ENCODE results near the gene HMGN1. TPM values are rescaled to one million over a fixed set of nuclear protein-coding genes. Genes with fewer than 3 reads are reported as not detected.

The HMGN1 gene
- total RNA-seq, 1 donor from 2014 or later: 116 TPM

GRCh38 chr21:39314143-39315027 lies 34.5 kb downstream of the HMGN1 start:
- ATAC-seq: peak; percentile 11
- DNase-seq (ENCODE audit: low spot score): peak; percentile 65
- intact Hi-C loops (cut with DNase I): no loop called here

DNA sequence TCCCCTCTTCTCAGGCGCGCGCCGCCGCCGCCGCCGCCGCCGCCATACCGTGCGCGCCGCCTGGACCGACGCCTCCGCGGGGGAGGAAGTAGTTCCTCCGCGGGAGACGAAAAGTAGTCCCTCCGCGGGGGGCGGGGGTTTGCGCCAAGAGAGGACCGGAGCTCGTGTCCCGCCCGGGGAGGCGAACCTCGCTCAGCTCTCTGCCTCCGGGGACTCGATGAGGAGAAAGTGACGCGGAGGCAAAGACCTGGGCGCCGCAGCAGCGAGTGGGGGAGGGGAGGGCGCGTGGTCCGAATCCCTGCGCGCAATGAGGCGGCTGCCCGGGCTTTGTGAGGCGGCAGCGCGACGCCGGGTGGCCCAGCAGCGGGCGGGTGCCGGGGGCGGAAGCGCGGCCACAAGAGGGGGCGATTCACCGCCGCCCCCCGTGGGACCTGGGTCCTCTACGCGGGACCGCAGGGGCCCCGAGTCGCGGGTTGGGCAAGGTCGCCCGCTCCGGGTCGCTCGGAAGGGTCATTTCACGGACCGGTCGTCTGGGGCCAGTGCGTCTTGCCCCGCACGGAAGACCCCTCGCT lies 35.2 kb downstream of the HMGN1 start, which contains the start of gene BRWD1:
Gene BRWD1, minus strand, starts transcription at position 62 of the 572 bp plus-strand sequence. CDS start 141 bp downstream, outside the sequence.
- intact Hi-C loops (cut with DNase I): no loop called here
- DNase-seq (ENCODE audit: low spot score): peak; percentile 89
- ATAC-seq: peak; percentile 78

DNA sequence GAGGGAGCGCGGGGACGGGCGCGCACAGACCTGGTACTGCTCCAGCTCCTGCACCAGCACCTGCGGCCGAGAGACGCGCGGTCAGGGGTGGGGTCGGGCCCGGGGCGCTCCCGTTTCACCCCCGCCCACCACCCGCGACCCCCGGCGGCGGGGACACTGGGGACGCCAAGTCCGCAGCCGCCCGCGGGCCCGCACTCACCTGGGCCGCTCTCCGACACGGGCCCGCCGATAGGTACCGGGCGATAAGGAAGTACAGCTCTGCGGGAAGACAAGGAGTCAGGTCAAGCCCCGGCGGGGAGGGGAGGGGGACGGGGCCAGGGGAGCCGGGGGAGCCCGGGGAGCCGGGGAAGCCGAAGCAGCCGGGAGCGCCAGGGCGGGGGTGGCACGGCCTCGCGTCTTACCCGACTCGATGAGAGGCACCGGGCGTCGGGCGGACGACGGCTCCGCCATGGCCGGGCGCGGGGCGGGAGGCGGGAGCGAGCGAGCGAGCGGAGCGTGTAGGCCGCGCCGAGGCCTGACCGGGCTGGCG lies 35.8 kb downstream of the HMGN1 start:
- intact Hi-C loops (cut with DNase I): no loop called here
- ATAC-seq: no peak
- peak; percentile 68 for DNase-seq (ENCODE audit: low spot score)

DNA sequence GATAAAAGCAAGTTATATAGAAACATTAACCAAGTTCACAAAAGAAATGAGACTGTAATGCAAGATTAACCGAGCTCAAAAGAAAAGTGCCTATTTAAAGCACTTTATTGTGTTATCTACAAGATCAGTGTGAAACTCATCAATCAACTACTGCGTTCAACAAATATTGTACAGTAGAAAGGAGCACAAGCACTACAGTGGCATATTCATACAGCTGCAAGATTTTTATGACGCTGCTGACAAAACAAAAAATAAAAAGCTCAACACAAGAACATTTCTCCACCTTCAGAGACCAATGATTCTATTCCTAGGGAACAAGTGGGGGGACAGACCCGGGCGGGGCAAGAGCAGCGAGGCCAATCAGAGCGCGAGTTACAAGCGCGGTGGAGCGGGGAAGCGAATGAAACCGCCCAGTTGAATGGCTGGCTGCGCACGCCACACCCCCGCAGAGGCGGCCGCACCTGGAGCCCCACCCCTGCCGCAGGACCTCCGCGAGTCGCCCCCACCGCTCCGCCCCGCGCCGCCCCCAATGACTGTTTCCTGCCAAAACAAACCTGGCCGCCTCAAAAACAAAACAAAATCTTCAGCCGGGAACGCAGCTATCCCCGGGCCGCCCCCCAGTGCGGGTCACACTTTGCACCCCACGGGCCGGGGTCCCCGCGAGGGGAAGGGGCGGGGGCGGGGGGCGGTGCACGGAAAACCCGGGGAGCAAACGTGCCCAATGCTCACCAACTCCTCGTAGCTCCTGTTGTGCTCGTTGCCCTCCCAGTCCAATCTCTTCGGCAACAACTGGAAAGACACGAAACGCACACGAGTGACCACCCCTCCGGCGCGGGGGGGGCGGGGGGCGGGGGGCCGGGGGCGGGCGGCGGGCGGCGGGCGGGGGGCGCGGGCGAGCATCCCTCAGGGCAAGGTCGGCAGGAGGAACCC lies 36.5 kb downstream of the HMGN1 start:
- intact Hi-C loops (cut with DNase I): no loop called here
- peak; percentile 97 for DNase-seq (ENCODE audit: low spot score)
- ATAC-seq: peak; percentile 98

DNA sequence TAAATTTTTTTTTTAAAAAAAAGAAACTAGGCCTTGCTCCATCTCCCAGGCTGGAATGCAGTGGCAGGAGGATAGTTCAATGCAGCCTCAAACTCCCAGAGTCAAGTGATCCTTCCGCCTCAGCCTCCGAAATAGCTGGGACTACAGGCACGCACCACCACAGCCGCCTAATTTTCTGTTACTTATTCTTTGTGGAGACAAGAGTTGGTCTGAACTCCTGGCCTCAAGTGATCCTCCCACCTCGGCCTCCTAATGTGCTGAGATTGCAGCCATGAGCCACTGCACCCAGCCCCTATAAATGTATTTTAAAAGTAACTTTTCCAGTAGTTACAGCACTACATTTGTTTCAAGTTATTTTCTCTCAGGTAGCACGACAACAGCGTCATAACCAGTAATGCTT lies 37.7 kb downstream of the HMGN1 start:
- intact Hi-C loops (cut with DNase I): no loop called here
- ATAC-seq (no peak), DNase-seq (ENCODE audit: low spot score) (no peak)

DNA sequence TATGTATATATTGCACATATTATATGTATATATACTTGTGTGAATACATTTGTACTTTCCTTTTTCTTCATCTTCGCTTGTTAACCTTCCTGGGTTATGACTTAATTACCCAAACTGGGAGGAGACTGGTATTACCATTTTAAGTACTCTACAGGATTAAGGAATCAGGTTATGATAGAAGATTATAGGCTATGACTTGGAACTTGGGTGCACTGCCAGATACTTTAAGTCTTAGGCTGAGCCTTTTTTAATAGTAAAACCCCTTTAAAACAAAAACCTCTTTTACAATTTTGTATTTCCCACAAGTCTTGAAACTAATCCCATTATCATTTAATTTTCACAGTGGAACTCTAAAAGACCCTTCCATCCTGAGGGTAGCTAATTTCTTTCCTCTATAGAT lies 41.4 kb downstream of the HMGN1 start:
- ATAC-seq (no peak), DNase-seq (ENCODE audit: low spot score) (no peak)
- intact Hi-C loops (cut with DNase I): no loop called here

- DNase-seq (ENCODE audit: low spot score) (no peak), ATAC-seq (no peak)
- intact Hi-C loops (cut with DNase I): no loop called here
These were observed 48.3 kb downstream of the HMGN1 start for GRCh38 chr21:39300587-39300986.

DNA sequence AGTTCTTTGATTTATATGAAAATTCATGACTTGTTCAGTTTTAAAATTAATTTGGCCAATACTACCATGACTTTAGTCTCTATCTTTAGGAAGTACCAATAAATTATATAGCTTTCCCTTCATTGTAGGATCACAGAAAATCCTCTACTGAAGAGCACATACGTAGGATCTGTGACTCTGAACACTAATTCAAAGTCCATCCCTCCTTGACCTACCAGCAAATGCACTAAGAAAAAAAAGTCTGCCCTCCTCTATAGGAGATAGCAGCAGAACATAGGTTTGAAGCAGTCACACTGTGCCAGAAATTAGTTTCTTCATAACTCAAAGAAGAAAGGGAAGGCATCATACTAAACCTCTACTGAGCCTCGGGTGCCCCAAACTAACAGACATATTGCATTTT lies 52.0 kb downstream of the HMGN1 start:
- DNase-seq (ENCODE audit: low spot score): no peak
- ATAC-seq: no peak
- intact Hi-C loops (cut with DNase I): no loop called here

Other genes with a start within 250 kb of the HMGN1 start
- 18.2 TPM for gene PSMG1, start 165.6 kb downstream of the HMGN1 start, total RNA-seq
- gene BRWD1, start 35.5 kb downstream of the HMGN1 start, total RNA-seq: 71.6 TPM
- gene LCA5L, start 96.7 kb upstream of the HMGN1 start, total RNA-seq: 2.2 TPM
- 7.9 TPM for gene SH3BGR, start 102.9 kb upstream of the HMGN1 start, total RNA-seq

Data from sciatic nerve (tissue), 2 donors.